Activated CD4-positive, alpha-beta T cell treated with anti-CD3 and anti-CD28 coated beads, Interleukin-2, amount 50 U/mL, for 4 hours (primary cell): ENCODE data around the gene FCRL5.

ENCODE experiments used
- DNase-seq, 2 experiments: peaks; one replicate each; pipeline ENCODE4 v3.0.0-alpha.2; 2020

FCRL5 gene

GRCh38 chr1:157523774-157524493 is 28.4 kb downstream of the FCRL5 start:
- no peak for DNase-seq

GRCh38 chr1:157521056-157521455 is 31.3 kb downstream of the FCRL5 start:
- DNase-seq = no peak

- no peak for DNase-seq
These were observed 31.9 kb downstream of the FCRL5 start for GRCh38 chr1:157520386-157520935.

- DNase-seq = no peak
These were observed 32.9 kb downstream of the FCRL5 start for GRCh38 chr1:157519451-157519850.

GRCh38 chr1:157517016-157517415 is 35.3 kb downstream of the FCRL5 start:
- no peak for DNase-seq

- DNase-seq = no peak
These were observed 36.6 kb downstream of the FCRL5 start for GRCh38 chr1:157515709-157516108.

GRCh38 chr1:157515141-157515540 is 37.2 kb downstream of the FCRL5 start:
- DNase-seq = no peak

- DNase-seq = no peak
These were observed 40.0 kb downstream of the FCRL5 start for GRCh38 chr1:157512036-157512969.

GRCh38 chr1:157509546-157510232 is 42.6 kb downstream of the FCRL5 start:
- DNase-seq = no peak

- no peak for DNase-seq
These were observed 46.6 kb downstream of the FCRL5 start for GRCh38 chr1:157505481-157506272.

GRCh38 chr1:157504646-157505045 is 47.7 kb downstream of the FCRL5 start:
- DNase-seq = no peak

- DNase-seq = no peak
These were observed 52.8 kb downstream of the FCRL5 start for GRCh38 chr1:157499521-157499920.

GRCh38 chr1:157498736-157499090 is 53.6 kb downstream of the FCRL5 start:
- DNase-seq = no peak

- no peak for DNase-seq
These were observed 54.2 kb downstream of the FCRL5 start for GRCh38 chr1:157497987-157498735.

- DNase-seq = no peak
These were observed 55.0 kb downstream of the FCRL5 start for GRCh38 chr1:157497284-157497683.

- peak in 1 of 2 experiments; percentile 7 for DNase-seq
These were observed 56.2 kb downstream of the FCRL5 start for GRCh38 chr1:157496121-157496526.

- no peak for DNase-seq
These were observed 57.0 kb downstream of the FCRL5 start for GRCh38 chr1:157495285-157495684.

GRCh38 chr1:157494093-157494492 is 58.2 kb downstream of the FCRL5 start:
- no peak for DNase-seq

- peak; percentile 26 to 30 for DNase-seq
These were observed 61.7 kb downstream of the FCRL5 start for GRCh38 chr1:157490467-157491165.

- no peak for DNase-seq
These were observed 64.2 kb downstream of the FCRL5 start for GRCh38 chr1:157488156-157488555.

GRCh38 chr1:157487504-157487903 is 64.8 kb downstream of the FCRL5 start:
- no peak for DNase-seq
